ENCODE data around the gene PARP1.

Gene PARP1

GRCh38 chr1:226422478-226422877, 14.6 kb upstream of the PARP1 start:
- Histone ChIP-seq H3K27me3 (ENCODE audit: insufficient read depth, low read length, poor library complexity) (no peaks in the 10 kb centered on the region), H2AK5ac (ENCODE audit: low read length) (no peak overlapping the region), H4K8ac (ENCODE audit: low read depth, low read length) (no peak overlapping the region), H3K4me3 (ENCODE audit: low read length) (no peak overlapping the region), H3K9ac (ENCODE audit: low read length) (no peak overlapping the region), H3K79me1 (ENCODE audit: low read length) (no peaks in the 10 kb centered on the region), H3K23ac (ENCODE audit: low read length) (no peak overlapping the region), H3K36me3 (ENCODE audit: control insufficient read depth, insufficient read depth, low read length) (no peaks in the 10 kb centered on the region), H3K56ac (ENCODE audit: low read length) (no peak overlapping the region), H2BK15ac (replicated peaks; ENCODE audit: low read depth) (no peak overlapping the region), H2BK120ac (ENCODE audit: low read depth, low read length) (no peak overlapping the region), H4K5ac (ENCODE audit: low read length) (no peak overlapping the region), H3K4ac (ENCODE audit: low read depth, low read length) (no peak overlapping the region), H3K27ac (ENCODE audit: low read depth, low read length) (no peak overlapping the region), H3K79me2 (ENCODE audit: control insufficient read depth, insufficient read depth, low read length) (no peaks in the 10 kb centered on the region), H3K18ac (ENCODE audit: low read length) (no peak overlapping the region), H2BK5ac (ENCODE audit: low read length) (no peak overlapping the region), H3K4me1 (ENCODE audit: control insufficient read depth, low read depth, low read length) (no peaks in the 10 kb centered on the region), H3K4me2 (ENCODE audit: low read length) (no peak overlapping the region)
- WGBS (ENCODE audit: extremely low coverage, insufficient coverage, low lambda C conversion rate): no CpG with 5 or more reads among the region's 6 CpGs
- DNase-seq: no peak

GRCh38 chr1:226420897-226421296, 13.0 kb upstream of the PARP1 start:
- H3K27ac ChIP-seq (ENCODE audit: low read depth, low read length): no peak overlapping the region
- no peak overlapping the region for H4K8ac ChIP-seq (ENCODE audit: low read depth, low read length)
- no peaks in the 10 kb centered on the region for H3K4me1 ChIP-seq (ENCODE audit: control insufficient read depth, low read depth, low read length)
- no peak overlapping the region for H3K18ac ChIP-seq (ENCODE audit: low read length)
- no CpG with 5 or more reads among the region's 3 CpGs for WGBS (ENCODE audit: extremely low coverage, insufficient coverage, low lambda C conversion rate)
- H3K56ac ChIP-seq (ENCODE audit: low read length): no peak overlapping the region
- H3K4me3 ChIP-seq (ENCODE audit: low read length): no peak overlapping the region
- no peak overlapping the region for H3K4ac ChIP-seq (ENCODE audit: low read depth, low read length)
- no peak overlapping the region for H2BK120ac ChIP-seq (ENCODE audit: low read depth, low read length)
- no peaks in the 10 kb centered on the region for H3K27me3 ChIP-seq (ENCODE audit: insufficient read depth, low read length, poor library complexity)
- H3K36me3 ChIP-seq (ENCODE audit: control insufficient read depth, insufficient read depth, low read length): no peaks in the 10 kb centered on the region
- H3K23ac ChIP-seq (ENCODE audit: low read length): no peak overlapping the region
- no peak overlapping the region for H2BK5ac ChIP-seq (ENCODE audit: low read length)
- no peaks in the 10 kb centered on the region for H3K79me2 ChIP-seq (ENCODE audit: control insufficient read depth, insufficient read depth, low read length)
- DNase-seq: no peak
- H3K79me1 ChIP-seq (ENCODE audit: low read length): no peaks in the 10 kb centered on the region
- no peak overlapping the region for H2AK5ac ChIP-seq (ENCODE audit: low read length)
- no peak overlapping the region for H3K4me2 ChIP-seq (ENCODE audit: low read length)
- H4K5ac ChIP-seq (ENCODE audit: low read length): no peak overlapping the region
- H2BK15ac ChIP-seq (replicated peaks; ENCODE audit: low read depth): no peak overlapping the region
- no peak overlapping the region for H3K9ac ChIP-seq (ENCODE audit: low read length)

- Histone ChIP-seq H4K5ac (ENCODE audit: low read length) (no peak overlapping the region), H3K27ac (ENCODE audit: low read depth, low read length) (no peak overlapping the region), H3K4me3 (ENCODE audit: low read length) (no peak overlapping the region), H3K18ac (ENCODE audit: low read length) (no peak overlapping the region), H3K27me3 (ENCODE audit: insufficient read depth, low read length, poor library complexity) (no peaks in the 10 kb centered on the region), H4K8ac (ENCODE audit: low read depth, low read length) (no peak overlapping the region), H2AK5ac (ENCODE audit: low read length) (no peak overlapping the region), H3K4me1 (ENCODE audit: control insufficient read depth, low read depth, low read length) (no peaks in the 10 kb centered on the region), H2BK15ac (replicated peaks; ENCODE audit: low read depth) (no peak overlapping the region), H3K36me3 (ENCODE audit: control insufficient read depth, insufficient read depth, low read length) (no peaks in the 10 kb centered on the region), H3K9ac (ENCODE audit: low read length) (no peak overlapping the region), H3K4ac (ENCODE audit: low read depth, low read length) (no peak overlapping the region), H3K23ac (ENCODE audit: low read length) (no peak overlapping the region), H2BK5ac (ENCODE audit: low read length) (no peak overlapping the region), H3K79me2 (ENCODE audit: control insufficient read depth, insufficient read depth, low read length) (no peaks in the 10 kb centered on the region), H2BK120ac (ENCODE audit: low read depth, low read length) (no peak overlapping the region), H3K4me2 (ENCODE audit: low read length) (no peak overlapping the region), H3K79me1 (ENCODE audit: low read length) (no peaks in the 10 kb centered on the region), H3K56ac (ENCODE audit: low read length) (no peak overlapping the region)
- no peak for DNase-seq
- no CpG with 5 or more reads among the region's 5 CpGs for WGBS (ENCODE audit: extremely low coverage, insufficient coverage, low lambda C conversion rate)
Measured at GRCh38 chr1:226420328-226420727, 12.4 kb upstream of the PARP1 start.

- H3K56ac ChIP-seq (ENCODE audit: low read length): no peak overlapping the region
- no peak for DNase-seq
- H3K4ac ChIP-seq (ENCODE audit: low read depth, low read length): no peak overlapping the region
- H3K4me1 ChIP-seq (ENCODE audit: control insufficient read depth, low read depth, low read length): no peaks in the 10 kb centered on the region
- no peaks in the 10 kb centered on the region for H3K79me1 ChIP-seq (ENCODE audit: low read length)
- H2BK5ac ChIP-seq (ENCODE audit: low read length): no peak overlapping the region
- H4K5ac ChIP-seq (ENCODE audit: low read length): no peak overlapping the region
- no peak overlapping the region for H3K23ac ChIP-seq (ENCODE audit: low read length)
- no peak overlapping the region for H3K27ac ChIP-seq (ENCODE audit: low read depth, low read length)
- no peaks in the 10 kb centered on the region for H3K79me2 ChIP-seq (ENCODE audit: control insufficient read depth, insufficient read depth, low read length)
- no peak overlapping the region for H4K8ac ChIP-seq (ENCODE audit: low read depth, low read length)
- H2AK5ac ChIP-seq (ENCODE audit: low read length): no peak overlapping the region
- no peak overlapping the region for H2BK120ac ChIP-seq (ENCODE audit: low read depth, low read length)
- no peaks in the 10 kb centered on the region for H3K27me3 ChIP-seq (ENCODE audit: insufficient read depth, low read length, poor library complexity)
- WGBS (ENCODE audit: extremely low coverage, insufficient coverage, low lambda C conversion rate): no CpG with 5 or more reads among the region's 11 CpGs
- no peaks in the 10 kb centered on the region for H3K36me3 ChIP-seq (ENCODE audit: control insufficient read depth, insufficient read depth, low read length)
- no peak overlapping the region for H3K4me3 ChIP-seq (ENCODE audit: low read length)
- H3K9ac ChIP-seq (ENCODE audit: low read length): no peak overlapping the region
- no peak overlapping the region for H3K4me2 ChIP-seq (ENCODE audit: low read length)
- H2BK15ac ChIP-seq (replicated peaks; ENCODE audit: low read depth): no peak overlapping the region
- no peak overlapping the region for H3K18ac ChIP-seq (ENCODE audit: low read length)
Measured at GRCh38 chr1:226419284-226420029, 11.6 kb upstream of the PARP1 start.

- no peak overlapping the region for H2BK120ac ChIP-seq (ENCODE audit: low read depth, low read length)
- H3K56ac ChIP-seq (ENCODE audit: low read length): no peak overlapping the region
- no peak for DNase-seq
- no peaks in the 10 kb centered on the region for H3K27me3 ChIP-seq (ENCODE audit: insufficient read depth, low read length, poor library complexity)
- no peak overlapping the region for H3K9ac ChIP-seq (ENCODE audit: low read length)
- no peak overlapping the region for H3K4me3 ChIP-seq (ENCODE audit: low read length)
- no peaks in the 10 kb centered on the region for H3K79me2 ChIP-seq (ENCODE audit: control insufficient read depth, insufficient read depth, low read length)
- H3K23ac ChIP-seq (ENCODE audit: low read length): no peak overlapping the region
- no peaks in the 10 kb centered on the region for H3K36me3 ChIP-seq (ENCODE audit: control insufficient read depth, insufficient read depth, low read length)
- WGBS (ENCODE audit: extremely low coverage, insufficient coverage, low lambda C conversion rate): no CpG with 5 or more reads among the region's 4 CpGs
- peaks cover 5% of the 10 kb centered on the region for H3K4me1 ChIP-seq (ENCODE audit: control insufficient read depth, low read depth, low read length)
- H3K18ac ChIP-seq (ENCODE audit: low read length): no peak overlapping the region
- H4K5ac ChIP-seq (ENCODE audit: low read length): no peak overlapping the region
- no peak overlapping the region for H2BK5ac ChIP-seq (ENCODE audit: low read length)
- no peak overlapping the region for H3K4ac ChIP-seq (ENCODE audit: low read depth, low read length)
- no peak overlapping the region for H2AK5ac ChIP-seq (ENCODE audit: low read length)
- no peaks in the 10 kb centered on the region for H3K79me1 ChIP-seq (ENCODE audit: low read length)
- H2BK15ac ChIP-seq (replicated peaks; ENCODE audit: low read depth): no peak overlapping the region
- H3K27ac ChIP-seq (ENCODE audit: low read depth, low read length): no peak overlapping the region
- H4K8ac ChIP-seq (ENCODE audit: low read depth, low read length): no peak overlapping the region
- H3K4me2 ChIP-seq (ENCODE audit: low read length): no peak overlapping the region
Measured at GRCh38 chr1:226417830-226418546, 10.1 kb upstream of the PARP1 start.

All from mesendoderm (in vitro differentiated cells).